ENCODE measurements around the gene SLC35D1.

Gene SLC35D1

DNA sequence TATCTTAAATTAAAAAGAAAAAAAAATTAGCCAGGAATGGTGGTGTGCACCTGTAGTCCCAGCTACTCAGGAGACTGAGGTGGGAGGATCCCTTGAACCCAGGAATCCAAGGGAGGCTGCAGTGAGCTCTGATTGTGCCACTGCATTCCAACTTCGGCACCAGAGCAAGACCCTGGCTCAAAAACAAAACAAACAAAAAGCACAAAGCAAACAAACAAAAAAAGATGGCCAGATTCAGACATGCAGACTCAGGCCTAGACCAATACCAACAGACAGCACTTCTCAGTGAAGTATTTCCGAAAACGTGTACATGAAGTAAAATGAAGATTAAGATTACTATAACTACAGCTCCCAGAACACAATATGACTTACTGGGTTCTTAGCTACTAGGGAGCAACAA is 10.6 kb downstream of the SLC35D1 start:
- DNase-seq = no peak

DNA sequence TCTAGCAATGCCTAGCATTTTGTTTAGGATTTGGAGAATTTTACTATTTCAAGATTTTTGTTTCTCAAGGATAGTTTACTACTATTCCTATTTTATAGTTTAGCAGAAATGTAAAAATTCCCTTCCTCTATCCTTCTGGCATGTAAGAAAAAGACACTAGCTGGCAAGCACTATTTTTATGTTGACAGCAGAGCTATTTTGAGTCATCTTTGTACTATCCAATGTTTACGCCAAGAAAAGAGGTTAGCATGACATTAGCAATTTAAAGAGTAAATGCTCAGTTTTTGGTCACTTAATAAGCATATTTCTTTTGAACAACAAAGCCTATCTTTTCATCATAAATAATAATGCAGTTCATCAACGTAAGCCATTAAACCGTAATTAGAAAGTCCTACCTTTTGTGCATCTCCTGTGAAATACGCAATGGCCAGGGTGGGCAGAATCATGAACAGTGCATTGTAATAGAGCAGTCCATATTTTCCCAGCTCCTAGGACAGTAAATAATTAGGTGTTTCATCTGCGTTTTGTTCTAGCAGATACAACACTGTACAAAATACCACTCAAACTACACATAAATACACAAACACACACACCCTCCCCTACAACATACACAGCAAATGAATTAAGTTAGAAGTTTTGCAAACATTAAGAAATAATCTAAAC is 12.0 kb downstream of the SLC35D1 start:
- no peak for DNase-seq

DNA sequence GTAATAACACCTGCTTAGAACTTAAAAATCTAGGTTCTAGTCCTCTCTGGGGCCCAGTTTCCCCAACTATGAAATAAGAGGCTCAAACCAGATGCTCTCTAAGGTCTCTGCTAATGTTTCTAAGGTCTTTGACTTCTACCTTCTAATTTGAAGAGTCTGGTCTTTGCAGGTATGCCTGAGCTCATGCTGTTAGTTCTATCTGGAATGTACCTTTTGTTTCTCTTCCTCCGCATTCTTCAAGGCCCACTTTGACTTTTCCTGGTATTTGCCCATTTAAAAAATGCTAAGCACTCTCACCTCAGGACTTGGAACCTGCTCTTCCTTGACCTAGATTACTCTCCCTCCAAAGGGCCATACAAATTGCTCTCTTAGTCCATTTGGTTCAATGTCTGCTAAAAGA is 13.5 kb downstream of the SLC35D1 start:
- no peak for DNase-seq

DNA sequence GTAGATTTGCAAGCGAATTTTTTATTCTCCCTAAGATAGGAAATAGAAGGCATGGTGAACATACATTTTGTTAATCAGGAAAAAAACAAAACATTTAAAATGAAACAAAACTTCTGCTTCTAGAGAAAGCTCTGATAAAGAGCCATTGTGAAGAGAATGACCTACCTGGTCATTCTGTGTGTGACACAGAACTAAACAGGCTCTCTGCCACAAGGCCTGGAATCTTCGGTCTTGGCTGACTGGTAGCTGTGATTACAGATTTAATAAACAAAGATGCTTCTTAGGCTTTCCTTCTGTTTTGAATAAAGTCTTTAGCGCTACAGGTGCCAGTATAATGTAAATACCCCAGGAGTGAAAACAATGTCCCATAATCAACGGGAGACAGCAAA is 22.1 kb downstream of the SLC35D1 start:
- no peak for DNase-seq

DNA sequence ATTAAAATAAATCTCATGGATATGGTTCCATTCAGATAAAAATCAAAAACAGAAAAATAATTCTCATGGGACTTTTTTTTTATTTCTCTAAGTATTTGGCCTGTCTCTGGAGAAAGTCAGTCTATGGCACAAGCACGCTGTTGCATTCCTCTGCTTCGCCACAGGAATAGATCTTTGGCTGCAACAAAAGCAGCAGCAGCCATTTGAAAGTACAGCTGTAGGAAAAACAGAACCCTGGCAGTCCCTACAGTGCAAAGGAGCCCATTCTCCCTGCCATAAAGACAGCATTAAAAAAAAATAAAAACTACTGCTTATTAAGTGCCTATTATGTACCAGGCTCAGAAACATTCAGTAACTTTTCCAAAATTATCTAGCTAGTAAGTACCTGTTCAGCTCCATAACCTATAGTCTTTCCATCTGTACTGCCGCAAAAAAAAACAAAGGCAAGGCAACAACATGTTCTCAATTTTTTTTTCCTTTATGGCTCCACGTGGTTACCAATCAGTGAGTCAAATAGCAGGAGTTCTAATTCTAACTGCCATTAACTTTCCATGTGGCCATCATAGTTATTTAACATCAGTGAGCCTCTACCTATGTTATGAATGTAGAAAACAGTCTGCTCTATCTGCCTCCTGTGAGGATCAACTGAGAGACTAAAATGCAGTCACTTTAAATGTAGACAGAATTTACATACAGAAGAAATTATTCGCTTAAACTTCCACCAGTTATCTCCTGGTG is 22.7 kb downstream of the SLC35D1 start:
- DNase-seq = no peak

DNA sequence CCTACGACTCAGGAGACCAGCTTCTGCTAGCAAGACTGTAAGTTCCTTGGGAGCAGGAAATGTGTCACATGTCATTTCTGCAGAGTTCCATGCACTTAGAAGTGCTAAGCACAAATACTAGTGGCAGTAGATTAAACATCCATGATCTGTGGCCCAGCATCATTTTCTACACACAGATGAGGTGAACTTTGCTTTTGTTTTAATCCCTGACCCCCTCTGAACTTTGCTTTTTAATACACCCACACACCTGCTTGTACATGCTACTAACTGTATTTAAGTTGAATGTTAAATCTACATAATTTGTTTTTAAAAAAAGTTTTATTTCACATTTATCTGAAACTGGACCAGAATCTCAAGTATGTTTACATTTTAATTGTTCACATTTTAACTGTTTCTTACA is 24.5 kb downstream of the SLC35D1 start:
- DNase-seq = no peak

DNA sequence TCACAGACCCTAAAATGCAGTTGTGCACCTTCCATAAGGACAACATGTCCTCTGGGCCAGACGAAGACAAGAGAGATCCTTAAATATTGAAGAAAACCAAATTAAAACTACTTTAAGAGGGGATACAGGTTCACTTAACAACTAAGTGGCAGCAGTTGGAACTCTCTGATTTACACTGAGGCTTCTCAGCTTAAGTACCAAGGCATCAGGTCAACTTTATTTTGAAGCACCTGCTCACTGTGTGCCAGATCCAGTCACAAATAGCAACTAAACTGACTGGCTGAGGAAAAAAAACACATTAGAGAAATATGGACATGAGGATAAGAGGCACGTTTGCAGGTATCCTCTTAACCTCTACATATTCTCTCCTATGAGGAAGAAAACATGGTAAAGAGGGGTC is 33.2 kb downstream of the SLC35D1 start:
- no peak for DNase-seq

DNA sequence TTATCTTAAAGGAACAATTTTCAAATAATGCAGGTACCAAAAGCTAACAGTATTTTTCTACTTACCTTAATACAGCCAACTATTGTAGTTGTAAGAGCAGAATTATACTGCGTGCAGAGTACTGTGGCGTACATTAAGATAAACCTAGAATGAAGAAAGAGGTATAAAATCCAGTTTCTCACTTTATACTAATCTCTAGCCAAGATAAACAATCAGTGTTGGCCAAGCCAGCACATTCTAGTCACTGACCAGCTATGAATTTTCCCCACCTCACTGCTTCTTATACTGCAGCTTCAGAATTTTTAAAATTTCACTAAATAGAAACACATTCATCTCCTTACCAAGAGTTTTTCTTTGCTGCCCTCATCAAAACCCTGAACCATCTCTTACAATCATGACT is 33.6 kb downstream of the SLC35D1 start:
- DNase-seq = no peak

DNA sequence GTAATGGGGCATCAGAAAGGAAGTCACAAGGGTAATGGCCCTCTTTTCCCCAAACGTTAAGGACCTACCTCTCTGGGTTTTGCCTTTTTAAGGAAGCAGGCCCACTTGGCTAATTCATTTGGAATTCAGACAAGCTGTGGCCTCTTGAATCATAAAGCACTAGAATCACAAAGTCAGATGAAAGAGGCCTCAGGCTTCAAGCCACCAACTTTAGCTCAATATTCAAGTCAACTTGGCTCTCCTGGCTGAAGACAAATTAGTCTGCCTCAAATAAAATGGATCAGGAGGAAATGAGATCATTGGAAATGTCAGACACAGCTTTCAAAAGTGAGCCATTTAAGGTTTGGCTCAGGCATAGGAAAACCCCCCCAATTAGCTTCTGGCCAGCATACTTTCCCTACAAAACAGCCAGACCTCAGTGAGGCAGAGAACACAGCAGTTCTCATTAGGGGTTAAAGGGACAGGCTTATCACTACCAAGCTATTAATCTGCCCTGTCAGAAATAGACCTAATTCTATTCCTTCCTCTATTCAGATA is 34.3 kb downstream of the SLC35D1 start:
- DNase-seq = no peak

DNA sequence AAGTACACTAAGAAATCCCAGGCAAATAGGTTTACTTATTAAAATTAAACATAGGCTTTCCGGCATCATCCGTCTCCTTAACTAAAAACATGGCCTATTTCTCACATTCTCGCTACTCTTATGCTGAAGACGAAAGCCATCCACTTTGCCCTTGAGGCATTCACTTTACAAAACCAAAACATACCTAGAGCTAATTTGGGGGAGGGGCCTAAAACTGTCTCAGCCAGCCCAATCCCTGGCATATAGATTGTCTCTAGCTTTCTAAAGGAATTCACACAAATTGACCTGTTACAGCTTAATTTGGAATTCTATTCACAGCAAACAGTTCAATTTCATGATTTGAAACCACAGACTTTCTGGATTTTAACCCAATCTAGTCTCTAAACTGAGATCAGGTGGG is 34.8 kb downstream of the SLC35D1 start:
- DNase-seq = no peak

DNA sequence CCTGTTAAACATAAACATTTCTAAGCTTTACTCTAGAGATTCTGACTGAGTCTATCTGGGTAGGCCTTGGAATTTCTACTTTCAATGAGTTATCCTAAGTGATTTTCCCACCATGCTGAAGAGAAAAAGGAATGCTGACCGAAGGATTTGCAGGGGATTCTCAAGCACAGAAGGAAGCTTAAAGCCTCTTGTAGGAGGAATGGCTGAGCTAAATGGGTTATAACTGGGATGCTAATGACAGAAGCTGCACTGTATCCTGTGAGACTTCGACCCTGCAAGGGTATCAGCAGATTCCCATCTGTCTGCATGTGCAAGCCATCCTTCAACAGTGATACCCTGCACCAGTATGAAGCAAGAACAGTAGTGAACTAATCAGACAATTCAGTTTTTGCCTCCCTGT is 35.4 kb downstream of the SLC35D1 start:
- DNase-seq = no peak

DNA sequence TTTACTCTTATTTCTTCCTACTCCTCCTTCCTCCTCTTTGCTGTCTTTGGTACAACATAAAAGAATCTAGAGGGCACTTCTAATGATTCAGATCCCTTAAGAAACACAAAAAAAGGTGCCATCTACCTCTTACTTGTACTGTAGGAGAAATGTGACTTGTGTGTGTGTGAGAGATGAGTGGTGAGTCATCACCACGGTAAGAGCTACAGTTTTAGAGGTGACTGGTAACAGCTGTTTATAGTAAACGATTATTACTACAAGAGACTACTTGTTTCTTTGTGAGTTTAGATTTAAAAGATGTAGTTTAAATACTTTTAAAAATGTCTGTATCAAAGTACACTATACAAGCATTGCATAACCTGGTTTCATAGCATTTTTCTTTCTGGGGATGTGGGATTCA is 40.4 kb downstream of the SLC35D1 start:
- DNase-seq = no peak

DNA sequence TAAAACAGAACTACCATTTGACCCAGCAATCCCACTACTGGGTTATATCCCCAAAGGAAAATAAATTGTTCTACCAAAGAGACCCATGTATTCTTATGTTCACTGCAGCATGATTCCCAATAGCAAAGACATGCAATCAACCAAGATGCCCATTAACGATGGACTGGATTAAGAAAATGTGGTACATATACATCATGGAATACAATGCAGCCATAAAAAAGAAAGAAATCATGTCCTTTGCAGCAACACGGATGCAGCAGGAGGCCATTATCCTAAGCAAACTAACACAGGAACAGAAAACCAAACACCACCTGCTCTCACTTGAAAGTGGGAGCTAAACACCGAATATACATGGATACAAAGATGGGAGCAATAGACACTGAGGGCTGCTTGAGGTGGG is 44.2 kb downstream of the SLC35D1 start:
- no peak for DNase-seq

DNA sequence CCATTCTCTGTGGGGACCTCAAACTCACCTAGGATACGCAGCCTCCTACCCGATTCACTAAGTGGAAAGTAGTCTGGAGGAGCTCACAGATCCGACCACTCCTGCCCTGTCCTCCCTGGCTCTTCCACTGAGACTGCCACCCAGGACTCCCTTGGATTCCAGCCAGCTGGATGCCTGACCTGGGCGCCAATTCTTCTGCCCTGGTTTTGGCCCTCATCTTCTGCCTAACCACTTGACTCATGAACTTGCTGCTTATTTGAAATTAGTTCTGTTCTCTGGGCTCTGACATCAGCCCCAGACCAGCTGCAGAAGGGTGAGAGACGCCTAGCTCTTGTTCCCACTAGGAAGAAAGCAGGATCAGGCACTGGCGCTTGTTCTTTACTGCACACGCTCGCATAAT is 48.9 kb downstream of the SLC35D1 start:
- no peak for DNase-seq

DNA sequence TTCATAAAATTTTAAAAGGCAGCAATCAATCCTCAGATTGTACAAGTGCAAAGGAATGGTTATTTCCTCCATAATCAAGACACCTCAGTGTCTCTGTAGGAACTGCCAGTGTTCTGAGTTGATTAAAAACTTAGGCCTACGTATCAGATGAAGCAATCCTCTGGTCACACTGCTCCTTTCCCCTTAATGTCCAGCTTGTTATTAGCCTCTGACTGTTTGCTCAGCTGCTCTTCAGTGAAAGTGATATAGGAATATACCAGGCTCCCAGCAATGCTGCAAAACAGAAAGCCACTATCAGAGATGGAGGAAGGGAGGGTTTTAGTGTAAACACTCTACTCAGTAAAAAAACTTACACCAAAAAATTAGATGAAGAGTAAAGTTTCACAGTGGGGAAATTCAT is 49.8 kb downstream of the SLC35D1 start:
- DNase-seq = no peak

DNA sequence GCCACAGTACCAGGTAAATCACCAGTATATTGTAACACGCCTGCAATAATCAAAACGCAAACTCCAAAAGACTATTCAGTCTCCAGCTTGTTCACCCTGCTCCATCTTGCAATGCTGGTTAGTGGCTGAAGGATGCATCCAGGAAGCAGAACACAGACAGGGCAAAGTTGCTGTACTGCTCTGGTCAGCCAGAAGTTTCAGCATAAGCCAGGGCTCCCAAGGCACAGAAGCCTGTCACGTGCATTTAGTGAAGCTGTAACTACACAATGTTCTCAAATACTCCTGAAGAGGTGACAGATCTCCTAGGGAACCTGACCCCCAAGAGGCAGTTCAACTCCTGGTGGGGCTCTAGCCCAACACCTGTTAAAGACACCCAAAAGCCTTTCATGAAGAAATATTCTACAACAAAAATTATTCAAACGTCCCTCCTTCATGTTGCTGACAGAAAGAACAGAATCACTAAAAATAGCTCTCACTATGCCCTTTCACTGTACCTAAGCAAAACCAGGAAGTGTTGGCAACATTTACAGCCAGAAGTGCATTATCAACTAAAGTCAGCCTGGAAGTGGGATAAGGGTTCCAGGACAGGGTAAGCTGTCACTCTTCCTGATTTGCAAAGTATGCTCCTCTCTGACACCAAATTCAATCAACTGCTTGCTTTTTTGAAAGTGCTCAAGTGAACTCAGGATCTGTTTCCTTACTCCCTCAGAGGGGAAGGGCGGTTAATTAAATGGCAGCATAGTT is 52.1 kb downstream of the SLC35D1 start:
- DNase-seq = no peak

DNA sequence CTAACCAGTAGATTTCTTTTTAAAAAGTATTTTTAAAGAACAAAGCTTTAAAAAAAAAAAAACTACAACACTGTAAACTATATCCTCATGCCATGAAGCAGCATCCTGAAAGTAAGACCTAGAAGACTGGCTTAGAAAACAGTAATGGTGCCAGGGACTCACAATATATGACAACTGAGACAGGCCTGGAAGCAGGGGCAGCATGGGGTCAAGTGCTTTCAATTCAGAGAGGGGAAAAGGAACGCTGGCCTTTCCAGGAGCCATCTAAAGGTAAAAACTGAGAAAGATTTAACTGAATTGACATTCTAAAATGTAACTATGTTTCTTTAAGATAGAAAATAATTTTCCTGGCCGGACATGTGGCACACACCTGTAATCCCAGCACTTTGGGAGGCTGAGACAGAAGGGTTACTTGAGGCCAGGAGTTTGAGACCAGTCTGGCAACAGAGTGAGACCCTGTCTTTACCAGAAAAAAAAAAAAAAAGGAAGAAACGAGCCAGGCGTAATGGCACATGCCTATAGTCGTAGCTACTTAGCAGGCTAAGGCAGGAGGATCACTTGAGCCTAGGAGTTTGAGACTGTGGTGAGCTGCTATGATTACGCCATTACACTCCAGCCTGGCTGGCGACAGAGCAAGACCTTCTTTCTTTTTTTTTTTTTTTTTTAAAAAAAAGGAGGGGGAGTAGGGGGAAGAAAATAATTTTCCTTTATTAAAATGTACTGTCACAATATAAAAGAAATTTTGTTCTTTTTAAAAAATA is 54.1 kb downstream of the SLC35D1 start:
- no peak for DNase-seq

DNA sequence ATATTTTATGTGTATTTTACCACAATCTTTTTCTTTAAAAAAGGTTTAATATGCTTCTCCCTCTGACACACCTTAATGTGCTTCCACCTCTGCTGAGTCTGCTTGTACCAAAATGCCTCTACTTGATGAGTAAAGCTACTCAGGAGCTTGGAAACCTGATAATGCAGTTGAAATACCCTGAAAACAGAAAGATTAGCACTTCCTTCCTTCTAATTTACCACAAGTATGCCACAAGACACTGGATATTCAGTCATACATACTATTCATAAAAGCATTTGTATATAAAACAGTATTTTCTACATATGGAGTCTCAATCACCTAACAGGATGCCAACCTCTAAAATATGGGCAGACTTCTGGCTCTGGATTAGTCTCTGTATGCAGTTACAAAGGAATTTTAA is 55.0 kb downstream of the SLC35D1 start:
- no peak for DNase-seq

DNA sequence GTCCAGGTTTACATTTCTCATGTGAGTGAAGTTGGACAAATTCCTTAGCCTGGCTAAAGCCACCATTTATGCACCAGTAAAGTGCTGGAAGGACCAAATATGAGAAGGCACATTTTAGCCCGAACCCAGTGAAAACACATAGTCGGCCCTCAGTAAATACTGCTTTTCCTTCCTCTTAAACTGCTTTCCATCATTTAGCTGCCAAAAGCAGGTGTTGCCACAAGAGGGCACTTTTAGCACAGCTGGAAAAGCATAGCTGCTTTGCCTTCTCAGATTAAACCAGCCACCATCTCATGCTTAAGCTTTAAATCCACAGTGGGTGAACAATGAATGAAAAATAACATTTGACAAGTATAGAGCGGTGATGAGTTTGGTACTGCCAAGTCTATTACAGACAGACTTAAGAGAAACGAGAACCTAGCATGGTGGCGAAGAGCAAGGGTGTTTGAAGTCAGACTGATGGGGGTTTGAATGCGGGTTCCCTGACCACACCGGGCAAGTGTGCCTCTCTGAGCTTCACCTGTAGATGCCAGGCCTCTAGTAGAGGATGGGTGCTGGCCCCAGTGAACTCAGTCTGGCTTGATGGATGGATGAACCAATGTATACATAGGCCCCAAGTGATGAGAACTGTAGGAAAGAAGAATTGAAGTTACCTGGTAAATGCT is 57.8 kb downstream of the SLC35D1 start:
- DNase-seq = no peak

DNA sequence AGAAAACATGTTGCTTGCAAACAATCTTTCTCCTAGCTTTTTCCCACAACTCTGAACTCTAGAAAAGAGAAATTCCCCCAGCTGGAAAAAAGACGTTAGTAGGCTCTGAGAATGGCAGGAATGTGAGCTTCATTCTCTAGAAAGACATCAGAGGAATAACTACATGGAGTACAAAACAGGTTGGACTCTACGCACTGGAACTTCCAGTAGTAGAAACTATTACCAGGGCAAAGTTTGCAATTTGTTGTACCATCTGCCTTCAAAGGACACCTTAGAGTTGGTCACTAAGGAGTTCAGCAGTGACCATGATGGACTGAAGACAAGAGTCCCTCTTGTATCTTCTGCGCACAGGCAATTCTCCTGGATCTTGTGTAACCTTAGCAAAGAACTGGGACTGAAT is 60.9 kb downstream of the SLC35D1 start:
- no peak for DNase-seq

DNA sequence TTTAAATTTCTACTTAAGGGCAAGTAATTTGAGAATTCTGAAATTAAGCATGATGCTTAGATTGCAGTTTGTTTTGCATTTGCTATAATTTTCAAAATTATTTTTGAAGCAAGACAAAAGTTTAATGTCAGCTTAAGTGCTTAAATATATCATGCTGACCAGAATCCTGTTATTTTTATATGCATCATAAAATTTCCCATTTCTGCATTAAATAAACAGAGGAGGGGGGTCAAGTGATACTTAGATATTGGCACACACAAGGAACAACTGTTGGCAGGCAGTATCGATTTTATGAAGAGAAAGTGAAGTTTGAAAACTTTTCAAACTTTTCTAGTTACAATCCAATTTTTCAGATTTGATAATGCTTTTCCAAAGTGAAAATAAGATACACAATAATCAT is 68.1 kb downstream of the SLC35D1 start:
- no peak for DNase-seq

DNA sequence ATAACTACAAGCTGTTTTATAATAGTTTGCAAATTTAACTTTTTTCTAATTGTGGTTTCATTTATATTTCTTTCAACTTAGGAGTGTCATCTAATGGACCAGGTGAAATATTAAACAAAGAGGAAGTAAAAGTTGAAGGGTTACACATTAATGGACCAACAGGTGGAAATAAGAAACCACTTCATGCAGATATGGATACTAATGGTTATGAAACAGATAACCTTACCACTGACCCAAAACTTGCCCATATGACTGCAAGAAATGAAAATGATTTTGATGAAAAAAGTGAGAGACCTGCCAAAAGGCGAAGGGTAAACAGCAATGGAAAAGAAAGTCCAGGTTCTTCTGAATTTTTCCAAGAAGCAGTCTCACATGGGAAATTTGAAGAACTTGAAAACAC is 69.5 kb downstream of the SLC35D1 start:
- DNase-seq = no peak
